IMR-90 (cell line): ENCODE results near the gene ADAT1. TPM values are rescaled to one million over a fixed set of nuclear protein-coding genes. Genes with fewer than 3 reads are reported as not detected.

Experiments
- ATAC-seq: fragments of 200-7000 bp; cut with Tn5 transposase; 2 replicates; pipeline ENCODE4 v1.9.1; 2020; ENCODE audit warnings: low read depth, mild to moderate bottlenecking, moderate library complexity
- BruUV-seq: library from RNA; stranded (reverse); fragments of 400-500 nt; replicated peaks from 2 replicates; lab custom pipeline; 2021; lab: Mats Ljungman, UMichigan
- CTCF ChIA-PET: fragments of 300-600 bp; formaldehyde crosslinking; extraction: SDS; loops from one replicate; lab custom pipeline; 2021; ENCODE audit warnings: antibody characterized with exemption; lab: Yijun Ruan, JAX
- POLR2A ChIA-PET: fragments of 300-600 bp; sonication (Branson Sonifier 250); formaldehyde crosslinking; loops from one replicate; lab custom pipeline; 2022; ENCODE audit warnings: antibody characterized with exemption; ENCODE audit not compliant: unreplicated experiment; lab: Charles Lee
- DNase-seq: peaks from one replicate; pipeline ENCODE4 v3.0.0; 2013
- H2AFZ ChIP-seq: replicated peaks from 2 replicates; pipeline ENCODE3; 2013; ENCODE audit warnings: low read length, mild to moderate bottlenecking; ENCODE audit not compliant: poor library complexity
- H2AK5ac ChIP-seq: 2 replicates; pipeline ENCODE4 v1.6.1; 2013; ENCODE audit warnings: low read depth, low read length, inconsistent platforms
- H2AK9ac ChIP-seq: replicated peaks from 2 replicates; pipeline ENCODE3; 2013; ENCODE audit warnings: mild to moderate bottlenecking, low read depth, low read length, moderate library complexity; ENCODE audit not compliant: poor library complexity
- H2BK120ac ChIP-seq: 2 replicates; pipeline ENCODE4 v1.6.1; 2013; ENCODE audit warnings: low read depth, low read length, inconsistent platforms
- H2BK15ac ChIP-seq: 3 replicates; pipeline ENCODE4 v1.6.1; 2013; ENCODE audit warnings: low read depth, low read length, inconsistent platforms
- H2BK20ac ChIP-seq: 2 replicates; pipeline ENCODE4 v1.6.1; 2013; ENCODE audit warnings: low read depth, mild to moderate bottlenecking, inconsistent platforms, low read length, moderate library complexity
- H2BK5ac ChIP-seq: 2 replicates; pipeline ENCODE4 v1.6.1; 2013; ENCODE audit warnings: mild to moderate bottlenecking, low read depth, low read length, inconsistent platforms; ENCODE audit not compliant: poor library complexity, severe bottlenecking
- H3K14ac ChIP-seq: replicated peaks from 2 replicates; pipeline ENCODE4 v1.6.1; 2013; ENCODE audit warnings: low read depth, low read length, inconsistent platforms
- H3K18ac ChIP-seq: 2 replicates; pipeline ENCODE4 v1.6.1; 2013; ENCODE audit warnings: low read depth, low read length, control low read depth
- H3K23ac ChIP-seq: 2 replicates; pipeline ENCODE4 v1.6.1; 2013; ENCODE audit warnings: low read depth, low read length, inconsistent platforms
- H3K27ac ChIP-seq: 2 replicates; pipeline ENCODE4 v1.5.1; 2013; ENCODE audit warnings: mild to moderate bottlenecking, control low read depth, low read length; ENCODE audit not compliant: insufficient read depth
- H3K27me3 ChIP-seq: 2 replicates; pipeline ENCODE4 v1.6.1; 2013; ENCODE audit warnings: low read length; ENCODE audit not compliant: control insufficient read depth, insufficient read depth
- H3K36me3 ChIP-seq: 2 replicates; pipeline ENCODE4 v1.6.1; 2013; ENCODE audit warnings: low read length, mixed read lengths; ENCODE audit not compliant: control insufficient read depth, insufficient read depth
- H3K4ac ChIP-seq: 2 replicates; pipeline ENCODE4 v1.6.1; 2013; ENCODE audit warnings: low read depth, low read length, inconsistent platforms
- H3K4me1 ChIP-seq: 2 replicates; pipeline ENCODE4 v1.6.1; 2013; ENCODE audit warnings: low read length, mixed read lengths; ENCODE audit not compliant: control insufficient read depth, insufficient read depth
- H3K4me2 ChIP-seq: 2 replicates; pipeline ENCODE4 v1.6.1; 2013; ENCODE audit warnings: low read depth, mild to moderate bottlenecking, control low read depth, low read length, moderate library complexity
- H3K4me3 ChIP-seq: 2 replicates; pipeline ENCODE4 v1.5.1; 2013; ENCODE audit warnings: low read depth, mild to moderate bottlenecking, control low read depth, low read length, moderate library complexity; ENCODE audit not compliant: insufficient read depth
- H3K56ac ChIP-seq: 2 replicates; pipeline ENCODE4 v1.6.1; 2013; ENCODE audit warnings: low read length, inconsistent platforms; ENCODE audit not compliant: insufficient read depth; ENCODE audit errors: extremely low read depth
- H3K79me1 ChIP-seq, 2 experiments: 2 replicates each; pipeline ENCODE4 v1.6.1; 2013; ENCODE audit warnings: low read length in 2 of 2, inconsistent platforms in 1 of 2, low read depth in 1 of 2
- H3K9ac ChIP-seq: 2 replicates; pipeline ENCODE4 v1.6.1; 2013; ENCODE audit warnings: low read depth, low read length, control low read depth
- H3K9me1 ChIP-seq: 2 replicates; pipeline ENCODE4 v1.6.1; 2013; ENCODE audit warnings: low read length, inconsistent platforms; ENCODE audit not compliant: insufficient read depth
- H3K9me3 ChIP-seq: 2 replicates; pipeline ENCODE4 v1.6.1; 2013; ENCODE audit warnings: low read length; ENCODE audit not compliant: control insufficient read depth, insufficient read depth
- H4K20me1 ChIP-seq: 2 replicates; pipeline ENCODE4 v1.6.1; 2013; ENCODE audit warnings: low read length, inconsistent platforms; ENCODE audit not compliant: insufficient read depth
- H4K5ac ChIP-seq: 2 replicates; pipeline ENCODE4 v1.6.1; 2013; ENCODE audit warnings: mild to moderate bottlenecking, low read depth, low read length, control low read depth
- H4K8ac ChIP-seq, 2 experiments: 2 replicates each; pipeline ENCODE4 v1.6.1; 2013; ENCODE audit warnings: low read depth in 2 of 2, low read length in 2 of 2, control low read depth in 1 of 2, inconsistent platforms in 1 of 2
- H4K91ac ChIP-seq: 2 replicates; pipeline ENCODE4 v1.6.1; 2013; ENCODE audit warnings: low read depth, low read length, inconsistent platforms; ENCODE audit not compliant: insufficient read depth
- CEBPB ChIP-seq: IDR thresholded peaks from 2 replicates; pipeline ENCODE4 v1.6.1; 2012; ENCODE audit warnings: low read depth, low read length, improper control_type of control experiment
- WGBS, 2 experiments: methylation state at CpG; one replicate each; pipeline versions ENCODE4 v1.1.5 to v1.1.7; 2013; ENCODE audit warnings: missing lambda C conversion rate in 2 of 2; ENCODE audit not compliant: insufficient read length in 1 of 2; ENCODE audit errors: extremely low coverage in 2 of 2; 5-methylcytosine and 5-hydroxymethylcytosine counted together
- dilution Hi-C: fragments of 300-500 bp; cut with HindIII; formaldehyde crosslinking; loops from one replicate; pipeline ENCODE4 v1.14.3; 2018; ENCODE audit warnings: low sequenced_read_pairs; ENCODE audit not compliant: unreplicated experiment
- in situ Hi-C: fragments of 300-500 bp; cut with MboI; formaldehyde crosslinking; loops from 3 replicates; pipeline ENCODE4 v1.14.3; 2019; ENCODE audit warnings: low sequenced_read_pairs, inconsistent platforms, mixed read lengths
- intact Hi-C: fragments of 100-400 bp; cut with micrococcal nuclease; formaldehyde crosslinking; loops from 2 replicates; pipeline ENCODE4 v1.10.0; 2022
- polyA plus RNA-seq, 3 experiments: library from polyadenylated mRNA; depleted of rRNA; stranded (reverse); fragments of >200 nt; gene quantifications; 2 replicates each; pipeline ENCODE4 v1.2.3, GENCODE V29; 2012; ENCODE audit warnings: low replicate concordance in 1 of 3
- total RNA-seq: library from RNA; depleted of rRNA; stranded (reverse); fragments of >200 nt; gene quantifications from 2 replicates; pipeline ENCODE4 v1.2.3, GENCODE V29; 2012
- TF ChIP-seq, protein P1 (sequence below): conservative IDR thresholded peaks from 2 replicates; pipeline ENCODE4 v1.5.1; 2012; ENCODE audit warnings: mild to moderate bottlenecking, low read depth, low read length, improper control_type of control experiment

ADAT1 gene
- total and polyA plus RNA-seq, 2 of the 4 experiments (the other 2 are of a cell fraction) = 22.7 to 52.9 TPM

- Histone ChIP-seq H2BK120ac (no peak overlapping the region), H4K20me1 (peaks cover 17% of the 10 kb centered on the region; the same call in 1 of the 2 replicates), H3K27ac (peak overlapping the region; percentile 88; the same call in 1 of the 2 replicates), H3K9ac (no peak overlapping the region), H2AFZ (no peak overlapping the region), H3K27me3 (no peaks in the 10 kb centered on the region), H3K18ac (no peak overlapping the region; the same call in 1 of the 2 replicates), H3K79me1 (peaks cover 31 to 43% of the 10 kb centered on the region in 2 experiments), H3K4ac (no peak overlapping the region), H2AK5ac (no peak overlapping the region), H3K14ac (no peak overlapping the region), H4K8ac (no peak overlapping the region), H3K36me3 (peaks cover 51% of the 10 kb centered on the region), H2BK5ac (no peak overlapping the region), H2AK9ac (no peak overlapping the region), H3K9me1 (0 out of 2 replicates have a peak, but pooled peaks cover 2% of the 10 kb centered on the region), H3K56ac (no peak overlapping the region), H2BK20ac (no peak overlapping the region), H3K4me1 (peaks cover 6% of the 10 kb centered on the region; the same call in 1 of the 2 replicates), H3K4me3 (no peak overlapping the region), H4K5ac (no peak overlapping the region; the same call in 1 of the 2 replicates), H4K91ac (peak overlapping the region; percentile 43; the same call in 1 of the 2 replicates), H3K4me2 (no peak overlapping the region; the same call in 1 of the 2 replicates), H3K23ac (no peak overlapping the region), H2BK15ac (no peak overlapping the region), H3K9me3 (no peaks in the 10 kb centered on the region)
- DNase-seq (peak; percentile 86), ATAC-seq (peak; percentile 89)
- intact Hi-C loops = loop anchor here (10.0 kb wide), 1 partner anchor 1534 kb away; no protein-coding TSS in a partner anchor
- no TSS peak for BruUV-seq
- WGBS, 2 experiments = no CpG with 5 or more reads among the region's 6 CpGs
- ChIA-PET POLR2A (no interaction called here), CTCF (no interaction called here)
- TF ChIP-seq, protein P1, sequence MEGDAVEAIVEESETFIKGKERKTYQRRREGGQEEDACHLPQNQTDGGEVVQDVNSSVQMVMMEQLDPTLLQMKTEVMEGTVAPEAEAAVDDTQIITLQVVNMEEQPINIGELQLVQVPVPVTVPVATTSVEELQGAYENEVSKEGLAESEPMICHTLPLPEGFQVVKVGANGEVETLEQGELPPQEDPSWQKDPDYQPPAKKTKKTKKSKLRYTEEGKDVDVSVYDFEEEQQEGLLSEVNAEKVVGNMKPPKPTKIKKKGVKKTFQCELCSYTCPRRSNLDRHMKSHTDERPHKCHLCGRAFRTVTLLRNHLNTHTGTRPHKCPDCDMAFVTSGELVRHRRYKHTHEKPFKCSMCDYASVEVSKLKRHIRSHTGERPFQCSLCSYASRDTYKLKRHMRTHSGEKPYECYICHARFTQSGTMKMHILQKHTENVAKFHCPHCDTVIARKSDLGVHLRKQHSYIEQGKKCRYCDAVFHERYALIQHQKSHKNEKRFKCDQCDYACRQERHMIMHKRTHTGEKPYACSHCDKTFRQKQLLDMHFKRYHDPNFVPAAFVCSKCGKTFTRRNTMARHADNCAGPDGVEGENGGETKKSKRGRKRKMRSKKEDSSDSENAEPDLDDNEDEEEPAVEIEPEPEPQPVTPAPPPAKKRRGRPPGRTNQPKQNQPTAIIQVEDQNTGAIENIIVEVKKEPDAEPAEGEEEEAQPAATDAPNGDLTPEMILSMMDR = no peak
- peak; percentile 63 for TF ChIP-seq CEBPB
- in situ Hi-C loops = loop anchor here (10.0 kb wide), 1 partner anchor 124 kb away; no protein-coding TSS in a partner anchor
- dilution Hi-C loops = no loop called here
Observed at GRCh38 chr16:75640598-75640997, 17.5 kb upstream of the ADAT1 start.
